ENCODE data around the gene SMAP1.

The SMAP1 gene

GRCh38 chr6:70668499-70668812 is 773 bp downstream of the SMAP1 start:
- ATAC-seq (ENCODE audit: insufficient read depth, low read depth) (no peak), DNase-seq (no peak)
- peak overlapping the region; percentile 51 to 99 for H3K4me3 ChIP-seq (ENCODE audit: low read depth in 1 of 2, low read length in 2 of 2)
- H3K9ac ChIP-seq (ENCODE audit: low read depth, low read length) = peak overlapping the region; percentile 71
- H3K79me2 ChIP-seq (ENCODE audit: insufficient read depth, low read length) = peaks cover 58% of the 10 kb centered on the region
- TF ChIP-seq, protein P1, sequence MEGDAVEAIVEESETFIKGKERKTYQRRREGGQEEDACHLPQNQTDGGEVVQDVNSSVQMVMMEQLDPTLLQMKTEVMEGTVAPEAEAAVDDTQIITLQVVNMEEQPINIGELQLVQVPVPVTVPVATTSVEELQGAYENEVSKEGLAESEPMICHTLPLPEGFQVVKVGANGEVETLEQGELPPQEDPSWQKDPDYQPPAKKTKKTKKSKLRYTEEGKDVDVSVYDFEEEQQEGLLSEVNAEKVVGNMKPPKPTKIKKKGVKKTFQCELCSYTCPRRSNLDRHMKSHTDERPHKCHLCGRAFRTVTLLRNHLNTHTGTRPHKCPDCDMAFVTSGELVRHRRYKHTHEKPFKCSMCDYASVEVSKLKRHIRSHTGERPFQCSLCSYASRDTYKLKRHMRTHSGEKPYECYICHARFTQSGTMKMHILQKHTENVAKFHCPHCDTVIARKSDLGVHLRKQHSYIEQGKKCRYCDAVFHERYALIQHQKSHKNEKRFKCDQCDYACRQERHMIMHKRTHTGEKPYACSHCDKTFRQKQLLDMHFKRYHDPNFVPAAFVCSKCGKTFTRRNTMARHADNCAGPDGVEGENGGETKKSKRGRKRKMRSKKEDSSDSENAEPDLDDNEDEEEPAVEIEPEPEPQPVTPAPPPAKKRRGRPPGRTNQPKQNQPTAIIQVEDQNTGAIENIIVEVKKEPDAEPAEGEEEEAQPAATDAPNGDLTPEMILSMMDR (IDR thresholded peaks at IDR 0.05; ENCODE audit: borderline replicate concordance, extremely low read depth, low read length, poor library complexity, severe bottlenecking) = no peak
- no peak for TF ChIP-seq EZH2 (IDR thresholded peaks at IDR 0.05; ENCODE audit: borderline replicate concordance, low read depth, low read length, severe bottlenecking)
- no peaks in the 10 kb centered on the region; the same call in 1 of the 2 replicates for H3K36me3 ChIP-seq (ENCODE audit: insufficient read depth, low read length)
- H3K4me2 ChIP-seq (ENCODE audit: insufficient read depth, low read length) = peak overlapping the region; percentile 96
- H3K27me3 ChIP-seq (ENCODE audit: insufficient read depth, low read length, poor library complexity) = no peaks in the 10 kb centered on the region
- H2AFZ ChIP-seq (ENCODE audit: low read depth, low read length) = peak overlapping the region; percentile 96
- H3K4me1 ChIP-seq (ENCODE audit: insufficient read depth, low read length) = peaks cover 36% of the 10 kb centered on the region
- H4K20me1 ChIP-seq (ENCODE audit: insufficient read depth, low read length) = peaks cover 27% of the 10 kb centered on the region; the same call in 1 of the 2 replicates
- H3K9me3 ChIP-seq (ENCODE audit: insufficient read depth, low read length, severe bottlenecking) = no peaks in the 10 kb centered on the region
- peak overlapping the region; percentile 90 for H3K27ac ChIP-seq (ENCODE audit: low read length)

- no peak for TF ChIP-seq EZH2 (IDR thresholded peaks at IDR 0.05; ENCODE audit: borderline replicate concordance, low read depth, low read length, severe bottlenecking)
- TF ChIP-seq, protein P1 (IDR thresholded peaks at IDR 0.05; ENCODE audit: borderline replicate concordance, extremely low read depth, low read length, poor library complexity, severe bottlenecking) = no peak
- peaks cover 29% of the 10 kb centered on the region; the same call in 1 of the 2 replicates for H4K20me1 ChIP-seq (ENCODE audit: insufficient read depth, low read length)
- no peaks in the 10 kb centered on the region for H3K27me3 ChIP-seq (ENCODE audit: insufficient read depth, low read length, poor library complexity)
- H3K4me2 ChIP-seq (ENCODE audit: insufficient read depth, low read length) = peak overlapping the region; percentile 96
- peak overlapping the region; percentile 71; the same call in 1 of the 2 replicates for H3K9ac ChIP-seq (ENCODE audit: low read depth, low read length)
- H3K4me3 ChIP-seq (ENCODE audit: low read depth in 1 of 2, low read length in 2 of 2) = peak overlapping the region; percentile 51 to 99; a peak in 2 of 4 replicates
- no peaks in the 10 kb centered on the region for H3K9me3 ChIP-seq (ENCODE audit: insufficient read depth, low read length, severe bottlenecking)
- no peaks in the 10 kb centered on the region; the same call in 1 of the 2 replicates for H3K36me3 ChIP-seq (ENCODE audit: insufficient read depth, low read length)
- H2AFZ ChIP-seq (ENCODE audit: low read depth, low read length) = no peak overlapping the region
- peaks cover 63% of the 10 kb centered on the region for H3K79me2 ChIP-seq (ENCODE audit: insufficient read depth, low read length)
- H3K27ac ChIP-seq (ENCODE audit: low read length) = no peak overlapping the region
- H3K4me1 ChIP-seq (ENCODE audit: insufficient read depth, low read length) = peaks cover 36% of the 10 kb centered on the region
- DNase-seq (no peak), ATAC-seq (ENCODE audit: insufficient read depth, low read depth) (no peak)
These were observed 1.4 kb downstream of the SMAP1 start for GRCh38 chr6:70669133-70669532.

GRCh38 chr6:70672549-70672948 is 4.9 kb downstream of the SMAP1 start:
- peaks cover 90% of the 10 kb centered on the region for H3K79me2 ChIP-seq (ENCODE audit: insufficient read depth, low read length)
- no peaks in the 10 kb centered on the region for H3K9me3 ChIP-seq (ENCODE audit: insufficient read depth, low read length, severe bottlenecking)
- no peaks in the 10 kb centered on the region for H3K27me3 ChIP-seq (ENCODE audit: insufficient read depth, low read length, poor library complexity)
- no peak overlapping the region for H2AFZ ChIP-seq (ENCODE audit: low read depth, low read length)
- no peak overlapping the region for H3K4me3 ChIP-seq (ENCODE audit: low read depth in 1 of 2, low read length in 2 of 2)
- H3K4me1 ChIP-seq (ENCODE audit: insufficient read depth, low read length) = peaks cover 23% of the 10 kb centered on the region
- H3K9ac ChIP-seq (ENCODE audit: low read depth, low read length) = no peak overlapping the region
- H3K27ac ChIP-seq (ENCODE audit: low read length) = no peak overlapping the region
- H3K36me3 ChIP-seq (ENCODE audit: insufficient read depth, low read length) = no peaks in the 10 kb centered on the region; the same call in 1 of the 2 replicates
- DNase-seq = no peak
- TF ChIP-seq, protein P1 (IDR thresholded peaks at IDR 0.05; ENCODE audit: borderline replicate concordance, extremely low read depth, low read length, poor library complexity, severe bottlenecking) = no peak
- no peak for TF ChIP-seq EZH2 (IDR thresholded peaks at IDR 0.05; ENCODE audit: borderline replicate concordance, low read depth, low read length, severe bottlenecking)
- H4K20me1 ChIP-seq (ENCODE audit: insufficient read depth, low read length) = peaks cover 43% of the 10 kb centered on the region; the same call in 1 of the 2 replicates
- H3K4me2 ChIP-seq (ENCODE audit: insufficient read depth, low read length) = no peak overlapping the region
- ATAC-seq (ENCODE audit: insufficient read depth, low read depth) = no peak

Measured in DND-41 (cell line).